SJCRH30 (cell line): ENCODE results near the gene OXT. TPM values are rescaled to one million over a fixed set of nuclear protein-coding genes. Genes with fewer than 3 reads are reported as not detected.
"Not testable (repeated sequence)": the region's sequence is repeated elsewhere in the genome, so short reads cannot be mapped to it uniquely, and the experiment has no call there.

ENCODE experiments used
- DNase-seq, 2 experiments: peaks; one replicate each; pipeline ENCODE4 v3.0.0-alpha.2; 2015 to 2020
- H3K27ac ChIP-seq: fragments of 250-450 bp; sonication (Bioruptor Pico); 2 replicates; pipeline ENCODE4 v1.5.1; 2020; ENCODE audit warnings: mild to moderate bottlenecking, moderate library complexity
- H3K27me3 ChIP-seq: fragments of 250-450 bp; sonication (Bioruptor Pico); 2 replicates; pipeline ENCODE4 v1.5.1; 2020; ENCODE audit warnings: mild to moderate bottlenecking, moderate library complexity
- H3K36me3 ChIP-seq: fragments of 250-450 bp; sonication (Bioruptor Pico); 2 replicates; pipeline ENCODE4 v1.5.1; 2020; ENCODE audit warnings: mild to moderate bottlenecking, moderate library complexity
- H3K4me1 ChIP-seq: fragments of 250-450 bp; sonication (Bioruptor Pico); 2 replicates; pipeline ENCODE4 v1.5.1; 2020; ENCODE audit warnings: mild to moderate bottlenecking, moderate library complexity
- H3K4me3 ChIP-seq: fragments of 250-450 bp; sonication (Bioruptor Pico); 2 replicates; pipeline ENCODE4 v1.5.1; 2020; ENCODE audit warnings: mild to moderate bottlenecking, moderate library complexity
- H3K9me3 ChIP-seq: fragments of 250-450 bp; sonication (Bioruptor Pico); replicated peaks from 2 replicates; pipeline ENCODE4 v1.5.1; 2020; ENCODE audit warnings: mild to moderate bottlenecking, moderate library complexity
- total RNA-seq: library from RNA; depleted of rRNA; stranded (reverse); fragments of >200 nt; shearing (Covaris generic); gene quantifications from 2 replicates; pipeline ENCODE4 v1.2.3, GENCODE V29; 2014; rRNA removed

The OXT gene
- total RNA-seq, result not detected in 2 replicates

GRCh38 chr20:3071610-3072529 lies at the start of gene OXT:
Gene OXT (plus strand): TSS chr20:3071620. CDS start chr20:3071656, 36 bp downstream.
- Histone ChIP-seq H3K4me3 (no peak within 1 kb of the TSS), H3K27me3 (no peaks in the 10 kb centered on the region), H3K36me3 (no peaks in the 10 kb centered on the region), H3K4me1 (0 out of 2 replicates have a peak, but pooled peaks cover 2% of the 10 kb centered on the region), H3K9me3 (no peaks in the 10 kb centered on the region), H3K27ac (no peak within 1 kb of the TSS)
- DNase-seq, result no peak

- Histone ChIP-seq H3K36me3 (peaks cover 29% of the 10 kb centered on the region), H3K4me1 (no peaks in the 10 kb centered on the region), H3K27me3 (no peaks in the 10 kb centered on the region), H3K4me3 (no peak overlapping the region), H3K27ac (no peak overlapping the region), H3K9me3 (no peaks in the 10 kb centered on the region)
- no peak for DNase-seq
Observed at GRCh38 chr20:3021777-3022176, 49.6 kb upstream of the OXT start.

- not testable (repeated sequence) for H3K9me3 ChIP-seq, H3K4me1 ChIP-seq, DNase-seq, H3K4me3 ChIP-seq, H3K27me3 ChIP-seq, H3K27ac ChIP-seq
- peaks cover 27% of the 10 kb centered on the region for H3K36me3 ChIP-seq
Observed at GRCh38 chr20:3022559-3023490, 48.6 kb upstream of the OXT start.

GRCh38 chr20:3027987-3028386 lies 43.4 kb upstream of the OXT start:
- H3K4me1 ChIP-seq, result no peaks in the 10 kb centered on the region
- H3K9me3 ChIP-seq, result no peaks in the 10 kb centered on the region
- H3K27me3 ChIP-seq, result no peaks in the 10 kb centered on the region
- no peak for DNase-seq
- H3K36me3 ChIP-seq, result peaks cover 16% of the 10 kb centered on the region
- H3K27ac ChIP-seq, result no peak overlapping the region
- H3K4me3 ChIP-seq, result no peak overlapping the region

GRCh38 chr20:3031524-3032147 lies 39.8 kb upstream of the OXT start:
- Histone ChIP-seq H3K36me3 (peaks cover 5% of the 10 kb centered on the region), H3K27ac (no peak overlapping the region), H3K27me3 (no peaks in the 10 kb centered on the region), H3K4me3 (no peak overlapping the region), H3K4me1 (no peaks in the 10 kb centered on the region), H3K9me3 (no peaks in the 10 kb centered on the region)
- DNase-seq, result no peak

GRCh38 chr20:3032624-3033023 lies 38.8 kb upstream of the OXT start:
- no peaks in the 10 kb centered on the region for H3K4me1 ChIP-seq
- DNase-seq, result no peak
- H3K36me3 ChIP-seq, result peaks cover 8% of the 10 kb centered on the region
- no peaks in the 10 kb centered on the region for H3K9me3 ChIP-seq
- no peaks in the 10 kb centered on the region for H3K27me3 ChIP-seq
- no peak overlapping the region for H3K27ac ChIP-seq
- H3K4me3 ChIP-seq, result no peak overlapping the region

- Histone ChIP-seq H3K36me3 (peaks cover 9% of the 10 kb centered on the region), H3K27ac (no peak overlapping the region), H3K9me3 (no peaks in the 10 kb centered on the region), H3K4me3 (no peak overlapping the region), H3K4me1 (no peaks in the 10 kb centered on the region), H3K27me3 (no peaks in the 10 kb centered on the region)
- DNase-seq, result no peak
Observed at GRCh38 chr20:3037654-3038053, 33.8 kb upstream of the OXT start.

GRCh38 chr20:3038454-3038853 lies 33.0 kb upstream of the OXT start:
- Histone ChIP-seq H3K4me3 (no peak overlapping the region), H3K9me3 (no peaks in the 10 kb centered on the region), H3K36me3 (peaks cover 9% of the 10 kb centered on the region), H3K27me3 (no peaks in the 10 kb centered on the region), H3K4me1 (no peaks in the 10 kb centered on the region), H3K27ac (no peak overlapping the region)
- no peak for DNase-seq

GRCh38 chr20:3039426-3039825 lies 32.0 kb upstream of the OXT start:
- H3K9me3 ChIP-seq, result no peaks in the 10 kb centered on the region
- H3K4me1 ChIP-seq, result no peaks in the 10 kb centered on the region
- DNase-seq, result no peak
- H3K27ac ChIP-seq, result no peak overlapping the region
- peaks cover 9% of the 10 kb centered on the region for H3K36me3 ChIP-seq
- no peak overlapping the region for H3K4me3 ChIP-seq
- H3K27me3 ChIP-seq, result no peaks in the 10 kb centered on the region

GRCh38 chr20:3040086-3040485 lies 31.3 kb upstream of the OXT start:
- H3K4me1 ChIP-seq, result peaks cover 3% of the 10 kb centered on the region; the same call in 1 of the 2 replicates
- DNase-seq, result no peak
- no peak overlapping the region for H3K27ac ChIP-seq
- H3K9me3 ChIP-seq, result no peaks in the 10 kb centered on the region
- H3K4me3 ChIP-seq, result no peak overlapping the region
- H3K36me3 ChIP-seq, result peaks cover 9% of the 10 kb centered on the region
- no peaks in the 10 kb centered on the region for H3K27me3 ChIP-seq

GRCh38 chr20:3041854-3042409 lies 29.5 kb upstream of the OXT start:
- Histone ChIP-seq H3K4me1 (peaks cover 6% of the 10 kb centered on the region), H3K36me3 (peaks cover 8% of the 10 kb centered on the region), H3K27me3 (no peaks in the 10 kb centered on the region), H3K27ac (no peak overlapping the region), H3K4me3 (no peak overlapping the region), H3K9me3 (no peaks in the 10 kb centered on the region)
- no peak for DNase-seq

GRCh38 chr20:3042625-3043024 lies 28.8 kb upstream of the OXT start:
- Histone ChIP-seq H3K4me1 (peaks cover 8% of the 10 kb centered on the region), H3K9me3 (no peaks in the 10 kb centered on the region), H3K27me3 (no peaks in the 10 kb centered on the region), H3K36me3 (peaks cover 7% of the 10 kb centered on the region; the same call in 1 of the 2 replicates), H3K27ac (no peak overlapping the region), H3K4me3 (no peak overlapping the region)
- no peak for DNase-seq

- H3K4me1 ChIP-seq, result peaks cover 8% of the 10 kb centered on the region
- H3K4me3 ChIP-seq, result no peak within 1 kb of the TSS
- no peak within 1 kb of the TSS for H3K27ac ChIP-seq
- H3K9me3 ChIP-seq, result no peaks in the 10 kb centered on the region
- no peak for DNase-seq
- H3K36me3 ChIP-seq, result peaks cover 8% of the 10 kb centered on the region; the same call in 1 of the 2 replicates
- H3K27me3 ChIP-seq, result no peaks in the 10 kb centered on the region
Observed at GRCh38 chr20:3043322-3043721, 28.1 kb upstream of the OXT start, which contains the start of gene GNRH2. Gene GNRH2 (plus strand): TSS chr20:3043622. CDS start chr20:3044415, 793 bp downstream.

- Histone ChIP-seq H3K9me3 (no peaks in the 10 kb centered on the region), H3K27ac (no peak overlapping the region), H3K27me3 (no peaks in the 10 kb centered on the region), H3K4me1 (peaks cover 8% of the 10 kb centered on the region), H3K36me3 (peaks cover 10% of the 10 kb centered on the region; the same call in 1 of the 2 replicates), H3K4me3 (no peak overlapping the region)
- DNase-seq, result no peak
Observed at GRCh38 chr20:3044336-3044965, 27.0 kb upstream of the OXT start.
